Neuronal stem cell (in vitro differentiated cells): ENCODE results near the gene LRRC75B. TPM values are rescaled to one million over a fixed set of nuclear protein-coding genes. Genes with fewer than 3 reads are reported as not detected.
"Not testable (repeated sequence)": the region's sequence is repeated elsewhere in the genome, so short reads cannot be mapped to it uniquely, and the experiment has no call there.

ENCODE experiments used
- DNase-seq: peaks from one replicate; pipeline ENCODE4 v3.0.0-alpha.2; 2013; ENCODE audit warnings: low spot score
- H2AFZ ChIP-seq: one replicate; pipeline ENCODE4 v1.6.1; 2013; ENCODE audit warnings: mild to moderate bottlenecking, low read length, inconsistent platforms
- H2AK5ac ChIP-seq: 2 replicates; pipeline ENCODE4 v1.6.1; 2013; ENCODE audit warnings: low read depth, mild to moderate bottlenecking, inconsistent platforms, low read length, moderate library complexity, mixed read lengths
- H2BK120ac ChIP-seq: 2 replicates; pipeline ENCODE4 v1.6.1; 2013; ENCODE audit warnings: low read depth, mild to moderate bottlenecking, inconsistent platforms, low read length, moderate library complexity, mixed read lengths
- H2BK12ac ChIP-seq: one replicate; pipeline ENCODE4 v1.6.1; 2013; ENCODE audit warnings: low read length, inconsistent platforms
- H2BK15ac ChIP-seq: 2 replicates; pipeline ENCODE4 v1.6.1; 2013; ENCODE audit warnings: mild to moderate bottlenecking, low read length, inconsistent platforms, mixed read lengths
- H2BK5ac ChIP-seq: one replicate; pipeline ENCODE4 v1.6.1; 2013; ENCODE audit warnings: inconsistent platforms, mild to moderate bottlenecking, low read length, moderate library complexity
- H3K14ac ChIP-seq: one replicate; pipeline ENCODE4 v1.6.1; 2013; ENCODE audit warnings: low read length, inconsistent platforms
- H3K18ac ChIP-seq: 2 replicates; pipeline ENCODE4 v1.6.1; 2013; ENCODE audit warnings: low read length, inconsistent platforms
- H3K23ac ChIP-seq: 2 replicates; pipeline ENCODE4 v1.6.1; 2013; ENCODE audit warnings: low read depth, mild to moderate bottlenecking, mixed read lengths, low read length, inconsistent platforms; ENCODE audit not compliant: poor library complexity
- H3K27ac ChIP-seq: replicated peaks from 3 replicates; pipeline ENCODE4 v1.5.1; 2013; ENCODE audit warnings: low read length, inconsistent platforms
- H3K27me3 ChIP-seq, 3 experiments: 2 replicates each; pipeline ENCODE4 v1.6.1; 2013; ENCODE audit warnings: low read length in 3 of 3, mild to moderate bottlenecking in 2 of 3, inconsistent platforms in 1 of 3, low read depth in 1 of 3, mixed read lengths in 1 of 3, moderate library complexity in 1 of 3; ENCODE audit not compliant: control insufficient read depth in 3 of 3, insufficient read depth in 3 of 3
- H3K36me3 ChIP-seq, 2 donors: replicated peaks in 1 of 2; 2 replicates each; pipeline ENCODE4 v1.6.1; 2013; ENCODE audit warnings: low read length in 2 of 2; ENCODE audit not compliant: control insufficient read depth in 2 of 2, insufficient read depth in 2 of 2
- H3K4ac ChIP-seq: 2 replicates; pipeline ENCODE4 v1.6.1; 2013; ENCODE audit warnings: inconsistent platforms, mild to moderate bottlenecking, low read length, moderate library complexity
- H3K4me1 ChIP-seq, 2 donors: 1 replicate in 1 of 2; 2 replicates in 1 of 2; pipeline ENCODE4 v1.6.1; 2013; ENCODE audit warnings: low read length in 2 of 2, low read depth in 1 of 2; ENCODE audit not compliant: control insufficient read depth in 2 of 2, insufficient read depth in 1 of 2
- H3K4me2 ChIP-seq: one replicate; pipeline ENCODE4 v1.6.1; 2013; ENCODE audit warnings: mild to moderate bottlenecking, low read length, inconsistent platforms; ENCODE audit not compliant: insufficient read depth, poor library complexity, severe bottlenecking
- H3K4me3 ChIP-seq, 2 donors: 2 replicates each; pipeline ENCODE4 v1.5.1; 2013; ENCODE audit warnings: low read length in 2 of 2, mild to moderate bottlenecking in 2 of 2, inconsistent platforms in 1 of 2, moderate library complexity in 1 of 2
- H3K79me1 ChIP-seq: one replicate; pipeline ENCODE4 v1.6.1; 2013; ENCODE audit warnings: low read depth, mild to moderate bottlenecking, inconsistent platforms, low read length, moderate library complexity
- H3K9ac ChIP-seq: one replicate; pipeline ENCODE4 v1.6.1; 2013; ENCODE audit warnings: mild to moderate bottlenecking, low read depth, low read length, inconsistent platforms; ENCODE audit not compliant: poor library complexity
- H3K9me3 ChIP-seq, 2 donors: replicated peaks in 1 of 2; 2 replicates each; pipeline versions ENCODE3 to v1.6.1; 2013; ENCODE audit warnings: low read length in 2 of 2, mild to moderate bottlenecking in 2 of 2, inconsistent platforms in 1 of 2, low read depth in 1 of 2, mixed read lengths in 1 of 2, moderate library complexity in 1 of 2; ENCODE audit not compliant: control insufficient read depth in 2 of 2, insufficient read depth in 1 of 2
- H4K8ac ChIP-seq: one replicate; pipeline ENCODE4 v1.6.1; 2013; ENCODE audit warnings: low read depth, mild to moderate bottlenecking, inconsistent platforms, low read length, moderate library complexity
- H4K91ac ChIP-seq: one replicate; pipeline ENCODE4 v1.6.1; 2013; ENCODE audit warnings: low read length, low read depth, mild to moderate bottlenecking, inconsistent platforms; ENCODE audit not compliant: poor library complexity
- WGBS, 2 donors: extraction: QIAGEN DNeasy Blood & Tissue Kit; methylation state at CpG; one replicate each; pipeline ENCODE4 v1.1.7; 2013; ENCODE audit warnings: missing lambda C conversion rate in 2 of 2, mixed read lengths in 1 of 2; ENCODE audit not compliant: insufficient read length in 2 of 2, insufficient replicate concordance in 1 of 2; ENCODE audit errors: extremely low coverage in 2 of 2; 5-methylcytosine and 5-hydroxymethylcytosine counted together
- polyA plus RNA-seq, 2 experiments: library from polyadenylated mRNA; stranded (reverse); fragments of 200-250 nt; gene quantifications; one replicate each; pipeline ENCODE4 v1.2.3, GENCODE V29; 2013

LRRC75B gene, protein sequence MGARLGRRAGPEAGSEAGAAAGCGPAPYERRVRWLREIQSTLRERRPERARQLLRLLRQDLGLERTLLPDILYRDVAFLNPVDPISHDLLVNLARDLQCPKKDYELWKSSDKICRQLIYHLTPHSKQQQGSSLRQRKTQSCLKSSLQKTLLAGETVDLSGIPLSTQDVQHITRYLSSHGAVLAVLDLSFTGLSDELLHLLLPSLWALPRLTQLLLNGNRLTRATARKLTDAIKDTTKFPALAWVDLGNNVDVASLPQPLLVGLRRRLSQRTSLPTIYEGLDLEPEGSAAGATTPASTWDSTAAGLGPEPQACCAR
- polyA plus RNA-seq (2013, experiment 1 of 2), result 14.3 TPM
- polyA plus RNA-seq (2013, experiment 2 of 2), result 13.3 TPM

DNA sequence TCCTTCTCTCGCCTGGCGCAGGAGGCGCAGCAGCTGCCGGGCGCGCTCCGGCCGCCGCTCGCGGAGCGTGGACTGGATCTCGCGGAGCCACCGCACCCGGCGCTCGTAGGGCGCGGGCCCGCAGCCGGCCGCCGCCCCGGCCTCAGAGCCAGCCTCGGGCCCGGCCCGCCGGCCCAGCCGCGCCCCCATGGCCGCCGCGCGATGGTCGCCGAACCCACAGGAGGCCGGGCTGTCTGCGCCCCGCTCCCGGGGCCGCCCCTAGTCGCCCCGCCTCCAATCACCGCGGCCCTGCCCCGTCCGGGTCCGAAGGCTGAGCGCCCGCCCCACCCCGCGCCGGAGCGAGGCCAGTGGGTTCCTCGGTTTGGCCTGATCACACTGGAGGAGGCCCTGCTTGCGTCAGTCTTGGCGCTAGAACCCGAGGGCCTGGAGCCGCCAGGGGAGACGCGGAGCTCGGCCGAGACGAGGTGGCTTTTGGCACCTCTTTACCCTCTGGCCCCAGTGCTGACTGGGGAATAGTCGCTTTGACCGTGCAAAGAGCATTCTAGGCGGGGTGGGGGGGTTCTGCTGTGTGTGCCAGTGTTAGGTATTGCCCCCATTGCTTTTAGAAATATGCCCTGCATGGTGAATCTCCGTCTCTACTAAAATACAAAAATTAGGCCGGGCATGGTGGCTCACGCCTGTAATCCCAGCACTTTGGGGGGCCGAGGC is at the start of gene LRRC75B:
LRRC75B (minus strand) TSS at position 223 of the 708 bp plus-strand sequence; CDS start at position 189, 34 bp downstream.
- no CpG with 5 or more reads among the region's 72 CpGs for WGBS, 2 donors
- peak; percentile 77 for DNase-seq
- Histone ChIP-seq H3K14ac (peak within 1 kb of the TSS; percentile 85), H2BK5ac (no peak within 1 kb of the TSS), H3K9me3 (no peaks in the 10 kb centered on the region), H3K18ac (peak within 1 kb of the TSS; percentile 97), H3K79me1 (peaks cover 2% of the 10 kb centered on the region), H2BK12ac (peak within 1 kb of the TSS; percentile 48), H2BK120ac (peak within 1 kb of the TSS; percentile 95), H2AFZ (peak within 1 kb of the TSS; percentile 95), H4K91ac (no peak within 1 kb of the TSS), H3K23ac (peak within 1 kb of the TSS; percentile 92), H3K4ac (peak within 1 kb of the TSS; percentile 54), H3K4me1 (peaks cover 13 to 19% of the 10 kb centered on the region in 2 donors), H3K36me3 (peaks cover 11 to 13% of the 10 kb centered on the region in 2 donors), H3K27me3 (peaks cover 0 to 2% (median 0%) of the 10 kb centered on the region in 3 experiments), H3K4me3 (peak within 1 kb of the TSS; percentile 59 to 87), H3K4me2 (peak within 1 kb of the TSS; percentile 82), H2BK15ac (peak within 1 kb of the TSS; percentile 46), H3K27ac (peak within 1 kb of the TSS; percentile 35), H2AK5ac (peak within 1 kb of the TSS; percentile 76), H3K9ac (peak within 1 kb of the TSS; percentile 96), H4K8ac (no peak within 1 kb of the TSS)

GRCh38 chr22:24642307-24642706 is 49.4 kb upstream of the LRRC75B start:
- H3K4ac ChIP-seq, H2AFZ ChIP-seq, H3K9ac ChIP-seq, H3K4me1 ChIP-seq, H2AK5ac ChIP-seq, H2BK15ac ChIP-seq, H3K27ac ChIP-seq, H3K4me2 ChIP-seq, H4K8ac ChIP-seq, H3K18ac ChIP-seq, H3K36me3 ChIP-seq, H2BK5ac ChIP-seq, H4K91ac ChIP-seq, DNase-seq, H3K79me1 ChIP-seq, H2BK120ac ChIP-seq, H3K14ac ChIP-seq, H2BK12ac ChIP-seq, H3K4me3 ChIP-seq, H3K27me3 ChIP-seq, H3K9me3 ChIP-seq, H3K23ac ChIP-seq: not testable (repeated sequence)
- no CpG with 5 or more reads among the region's 1 CpG for WGBS, 2 donors

- not testable (repeated sequence) for H4K91ac ChIP-seq, H4K8ac ChIP-seq, H3K27me3 ChIP-seq, H3K14ac ChIP-seq, H3K79me1 ChIP-seq, H2AK5ac ChIP-seq, H3K4me2 ChIP-seq, H3K18ac ChIP-seq, H3K4me3 ChIP-seq, H3K4ac ChIP-seq, H3K9me3 ChIP-seq, H2BK5ac ChIP-seq, H3K23ac ChIP-seq, H2BK15ac ChIP-seq, H3K27ac ChIP-seq, H2AFZ ChIP-seq, H2BK120ac ChIP-seq, H2BK12ac ChIP-seq, DNase-seq, H3K9ac ChIP-seq, H3K36me3 ChIP-seq
- H3K4me1 ChIP-seq, result peaks cover 0 to 12% of the 10 kb centered on the region in 2 donors
- no CpG with 5 or more reads among the region's 3 CpGs for WGBS, 2 donors
Observed at GRCh38 chr22:24636513-24636912, 43.6 kb upstream of the LRRC75B start.

- H2AFZ ChIP-seq, result peak overlapping the region; percentile 58
- not testable (repeated sequence) for DNase-seq, H3K9me3 ChIP-seq, H4K8ac ChIP-seq, H2BK15ac ChIP-seq, H2BK12ac ChIP-seq, H3K27me3 ChIP-seq, H3K4me3 ChIP-seq, H2BK120ac ChIP-seq, H3K9ac ChIP-seq, H2BK5ac ChIP-seq, H3K4ac ChIP-seq, H3K27ac ChIP-seq, H2AK5ac ChIP-seq, H3K14ac ChIP-seq, H3K79me1 ChIP-seq, H3K23ac ChIP-seq, H3K18ac ChIP-seq, H4K91ac ChIP-seq, H3K4me2 ChIP-seq, H3K36me3 ChIP-seq
- peaks cover 0 to 15% of the 10 kb centered on the region in 2 donors for H3K4me1 ChIP-seq
- WGBS, 2 donors, result no CpG with 5 or more reads among the region's 10 CpGs
Observed at GRCh38 chr22:24634776-24635389, 42.0 kb upstream of the LRRC75B start.
